ENCODE results near the gene HTR6. TPM values are rescaled to one million over a fixed set of nuclear protein-coding genes. Genes with fewer than 3 reads are reported as not detected.
A peak's percentile ranks its signal among the peaks of the same experiment; 100 is the strongest.

Gene HTR6
- polyA plus RNA-seq, 1 donor (not counting 4 experiments of a cell fraction or from before 2014, with no cell fraction given): not detected

DNA sequence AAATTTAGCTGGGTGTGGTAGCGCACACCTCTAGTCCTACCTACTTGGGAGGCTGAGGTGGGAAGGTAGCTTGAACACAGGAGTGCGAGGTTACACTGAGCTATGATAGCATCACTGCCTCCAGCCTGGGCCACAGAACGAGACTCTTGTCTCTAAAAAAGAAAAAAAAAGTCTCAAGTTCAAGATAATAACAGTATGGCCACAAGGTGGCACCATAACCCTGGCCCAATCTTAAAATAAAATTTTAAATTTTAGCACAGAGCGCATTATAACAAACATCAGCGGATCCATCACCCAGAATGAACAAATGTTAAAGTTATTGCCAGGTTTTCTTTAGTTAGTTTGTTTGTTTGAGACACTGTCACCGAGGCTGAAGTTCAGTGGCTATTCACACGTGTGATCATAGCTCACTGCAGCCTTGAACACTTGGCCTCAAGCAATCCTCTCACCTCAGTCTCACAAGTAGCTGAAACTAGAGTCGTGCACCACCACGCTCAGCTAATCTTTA lies 2.9 kb upstream of the HTR6 start:
- H3K27me3 ChIP-seq (ENCODE audit: control insufficient read depth, extremely low read depth, insufficient read depth, low read length): peaks cover 36% of the 10 kb centered on the region
- DNase-seq (ENCODE audit: low read depth, low spot score): no peak
- peaks cover 2% of the 10 kb centered on the region for H4K20me1 ChIP-seq (ENCODE audit: control insufficient read depth, extremely low read depth, insufficient read depth, low read length)
- H3K79me2 ChIP-seq (ENCODE audit: control insufficient read depth, insufficient read depth, low read length): no peaks in the 10 kb centered on the region
- H3K4me1 ChIP-seq (ENCODE audit: control insufficient read depth, extremely low read depth, insufficient read depth, low read length): peaks cover 10% of the 10 kb centered on the region
- no peak overlapping the region for H3K4me2 ChIP-seq (ENCODE audit: control insufficient read depth, extremely low read depth, insufficient read depth, low read depth, low read length)
- H3K4me3 ChIP-seq (ENCODE audit: control insufficient read depth in 2 of 3, extremely low read depth in 1 of 3, insufficient read depth in 2 of 3, low read depth in 1 of 3, low read length in 3 of 3): no peak overlapping the region
- no peak for TF ChIP-seq EZH2 (IDR thresholded peaks at IDR 0.05; ENCODE audit: low read length)
- TF ChIP-seq, protein P1, sequence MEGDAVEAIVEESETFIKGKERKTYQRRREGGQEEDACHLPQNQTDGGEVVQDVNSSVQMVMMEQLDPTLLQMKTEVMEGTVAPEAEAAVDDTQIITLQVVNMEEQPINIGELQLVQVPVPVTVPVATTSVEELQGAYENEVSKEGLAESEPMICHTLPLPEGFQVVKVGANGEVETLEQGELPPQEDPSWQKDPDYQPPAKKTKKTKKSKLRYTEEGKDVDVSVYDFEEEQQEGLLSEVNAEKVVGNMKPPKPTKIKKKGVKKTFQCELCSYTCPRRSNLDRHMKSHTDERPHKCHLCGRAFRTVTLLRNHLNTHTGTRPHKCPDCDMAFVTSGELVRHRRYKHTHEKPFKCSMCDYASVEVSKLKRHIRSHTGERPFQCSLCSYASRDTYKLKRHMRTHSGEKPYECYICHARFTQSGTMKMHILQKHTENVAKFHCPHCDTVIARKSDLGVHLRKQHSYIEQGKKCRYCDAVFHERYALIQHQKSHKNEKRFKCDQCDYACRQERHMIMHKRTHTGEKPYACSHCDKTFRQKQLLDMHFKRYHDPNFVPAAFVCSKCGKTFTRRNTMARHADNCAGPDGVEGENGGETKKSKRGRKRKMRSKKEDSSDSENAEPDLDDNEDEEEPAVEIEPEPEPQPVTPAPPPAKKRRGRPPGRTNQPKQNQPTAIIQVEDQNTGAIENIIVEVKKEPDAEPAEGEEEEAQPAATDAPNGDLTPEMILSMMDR (optimal IDR thresholded peaks at IDR 0.05 in 1 of 3, IDR thresholded peaks at IDR 0.05 in 1 of 3, conservative IDR thresholded peaks at IDR 0.05 in 1 of 3; ENCODE audit: extremely low read depth in 1 of 3, insufficient read depth in 2 of 3, low read length in 3 of 3): peak in 2 of 3 experiments; percentile 65
- no peak overlapping the region for H3K27ac ChIP-seq (ENCODE audit: control insufficient read depth, insufficient read depth, low read length)
- dilution Hi-C loops (cut with MboI; ENCODE audit: extremely low pct_ligation_motif_present, low sequenced_read_pairs): no loop called here
- H3K9me3 ChIP-seq (ENCODE audit: control insufficient read depth, low read depth, low read length): no peaks in the 10 kb centered on the region
- H3K9me1 ChIP-seq (ENCODE audit: control insufficient read depth, extremely low read depth, insufficient read depth, low read length): no peaks in the 10 kb centered on the region
- H3K9ac ChIP-seq (ENCODE audit: control insufficient read depth, extremely low read depth, insufficient read depth, low read length): no peak overlapping the region
- H3K36me3 ChIP-seq (ENCODE audit: control insufficient read depth in 2 of 2, extremely low read depth in 1 of 2, insufficient read depth in 2 of 2, low read length in 2 of 2): peaks cover 0 to 6% of the 10 kb centered on the region in 2 experiments
- peak; percentile 68 for FAIRE-seq
- no peak overlapping the region for H2AFZ ChIP-seq (ENCODE audit: control insufficient read depth, low read length)

DNA sequence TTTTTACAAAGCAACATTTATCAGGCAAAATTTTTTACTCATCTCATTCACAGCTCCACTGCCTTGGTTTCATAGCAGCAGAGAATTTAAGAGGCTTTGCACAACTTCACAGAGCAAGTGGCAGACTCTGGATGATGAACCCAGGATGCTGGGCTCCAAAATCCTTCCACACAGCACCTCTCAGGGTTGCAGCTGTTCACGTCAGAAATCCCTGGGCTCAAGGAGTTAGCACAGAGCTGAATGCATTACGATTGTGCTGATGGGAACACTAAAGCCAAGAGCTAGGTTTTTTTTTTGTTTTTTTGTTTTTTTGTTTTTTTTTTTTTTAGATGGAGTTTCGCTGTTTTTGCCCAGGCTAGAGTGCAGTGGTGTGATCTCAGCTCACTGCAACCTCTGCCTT lies 2.4 kb upstream of the HTR6 start:
- peaks cover 10% of the 10 kb centered on the region for H3K4me1 ChIP-seq (ENCODE audit: control insufficient read depth, extremely low read depth, insufficient read depth, low read length)
- peaks cover 42% of the 10 kb centered on the region for H3K27me3 ChIP-seq (ENCODE audit: control insufficient read depth, extremely low read depth, insufficient read depth, low read length)
- H2AFZ ChIP-seq (ENCODE audit: control insufficient read depth, low read length): no peak overlapping the region
- H3K4me3 ChIP-seq (ENCODE audit: control insufficient read depth in 2 of 3, extremely low read depth in 1 of 3, insufficient read depth in 2 of 3, low read depth in 1 of 3, low read length in 3 of 3): no peak overlapping the region
- dilution Hi-C loops (cut with MboI; ENCODE audit: extremely low pct_ligation_motif_present, low sequenced_read_pairs): no loop called here
- H3K9me1 ChIP-seq (ENCODE audit: control insufficient read depth, extremely low read depth, insufficient read depth, low read length): no peaks in the 10 kb centered on the region
- H3K4me2 ChIP-seq (ENCODE audit: control insufficient read depth, extremely low read depth, insufficient read depth, low read depth, low read length): no peak overlapping the region
- peaks cover 2% of the 10 kb centered on the region for H4K20me1 ChIP-seq (ENCODE audit: control insufficient read depth, extremely low read depth, insufficient read depth, low read length)
- no peak overlapping the region for H3K9ac ChIP-seq (ENCODE audit: control insufficient read depth, extremely low read depth, insufficient read depth, low read length)
- no peaks in the 10 kb centered on the region for H3K79me2 ChIP-seq (ENCODE audit: control insufficient read depth, insufficient read depth, low read length)
- no peak for FAIRE-seq
- H3K9me3 ChIP-seq (ENCODE audit: control insufficient read depth, low read depth, low read length): no peaks in the 10 kb centered on the region
- H3K36me3 ChIP-seq (ENCODE audit: control insufficient read depth in 2 of 2, extremely low read depth in 1 of 2, insufficient read depth in 2 of 2, low read length in 2 of 2): peaks cover 0 to 3% of the 10 kb centered on the region in 2 experiments
- no peak for DNase-seq (ENCODE audit: low read depth, low spot score)
- H3K27ac ChIP-seq (ENCODE audit: control insufficient read depth, insufficient read depth, low read length): no peak overlapping the region
- TF ChIP-seq EZH2 (IDR thresholded peaks at IDR 0.05; ENCODE audit: low read length): no peak
- TF ChIP-seq, protein P1 (optimal IDR thresholded peaks at IDR 0.05 in 1 of 3, IDR thresholded peaks at IDR 0.05 in 1 of 3, conservative IDR thresholded peaks at IDR 0.05 in 1 of 3; ENCODE audit: extremely low read depth in 1 of 3, insufficient read depth in 2 of 3, low read length in 3 of 3): no peak

Measured in keratinocyte (primary cell).